GM18508 (cell line): ENCODE measurements around the gene UCP2.
"Not testable (repeated sequence)": the region's sequence is repeated elsewhere in the genome, so short reads cannot be mapped to it uniquely, and the experiment has no call there.

ENCODE experiments used
- ATAC-seq: cut with Tn5 transposase; IDR thresholded peaks from one replicate; pipeline ENCODE4 v1.9.1; 2021; ENCODE audit warnings: moderate number of reproducible peaks; ENCODE audit not compliant: insufficient read depth, unreplicated experiment

UCP2 gene

GRCh38 chr11:73949246-73949645, 33.4 kb downstream of the UCP2 start:
- no peak for ATAC-seq

- ATAC-seq, result no peak
Observed at GRCh38 chr11:73946798-73947458, 35.7 kb downstream of the UCP2 start.

GRCh38 chr11:73945396-73945795, 37.2 kb downstream of the UCP2 start:
- ATAC-seq, result no peak

GRCh38 chr11:73944901-73945300, 37.7 kb downstream of the UCP2 start:
- no peak for ATAC-seq

- ATAC-seq, result no peak
Observed at GRCh38 chr11:73944085-73944484, 38.6 kb downstream of the UCP2 start.

- no peak for ATAC-seq
Observed at GRCh38 chr11:73942010-73942409, 40.6 kb downstream of the UCP2 start.

GRCh38 chr11:73940801-73941570, 41.7 kb downstream of the UCP2 start:
- ATAC-seq, result no peak

- ATAC-seq, result no peak
Observed at GRCh38 chr11:73939096-73939495, 43.5 kb downstream of the UCP2 start.

- not testable (repeated sequence) for ATAC-seq
Observed at GRCh38 chr11:73936047-73936446, 46.6 kb downstream of the UCP2 start.

GRCh38 chr11:73932781-73933180, 49.9 kb downstream of the UCP2 start:
- ATAC-seq, result no peak

- no peak for ATAC-seq
Observed at GRCh38 chr11:73931951-73932350, 50.7 kb downstream of the UCP2 start.

GRCh38 chr11:73931039-73931645, 51.5 kb downstream of the UCP2 start:
- no peak for ATAC-seq

GRCh38 chr11:73929388-73929787, 53.3 kb downstream of the UCP2 start:
- no peak for ATAC-seq
